ENCODE results near the gene SHBG. TPM values are rescaled to one million over a fixed set of nuclear protein-coding genes. Genes with fewer than 3 reads are reported as not detected.

SHBG gene
- total RNA-seq, 2 experiments from 2014 or later, result 0.53 TPM; not detected in 1

GRCh38 chr17:7612294-7612640 lies 17.7 kb upstream of the SHBG start:
- H3K9me2 ChIP-seq (ENCODE audit: insufficient read depth, low read length), result no peaks in the 10 kb centered on the region
- peaks cover 20% of the 10 kb centered on the region for H3K4me1 ChIP-seq (ENCODE audit: insufficient read depth, low read length, poor library complexity, severe bottlenecking)
- peak overlapping the region; percentile 42 for H3K4me2 ChIP-seq (ENCODE audit: low read length)
- H3K36me3 ChIP-seq (ENCODE audit: insufficient read depth, low read length), result peaks cover 32% of the 10 kb centered on the region
- H3K4me3 ChIP-seq (ENCODE audit: low read depth, low read length, poor library complexity, severe bottlenecking), result no peak overlapping the region
- no peaks in the 10 kb centered on the region for H3K9me3 ChIP-seq (ENCODE audit: low read length)
- TF ChIP-seq CTCF (conservative IDR thresholded peaks at IDR 0.05; ENCODE audit: low read length) (no peak), EZH2phosphoT487 (IDR thresholded peaks at IDR 0.05; ENCODE audit: borderline replicate concordance, low read depth, low read length) (no peak)
- TSS peak; percentile 50 for BruUV-seq (replicated peaks)
- ChIA-PET CTCF (ENCODE audit: unreplicated experiment) (no interaction called here), POLR2A (interaction anchor here (1.2 kb wide), 1 partner anchor 28 kb away, joined by 3 read pairs; the partner anchor contains the start of gene MPDU1)
- peaks cover 26% of the 10 kb centered on the region for H3K79me2 ChIP-seq (ENCODE audit: insufficient read depth, low read depth, low read length)
- intact Hi-C loops (cut with micrococcal nuclease; ENCODE audit: unreplicated experiment), result no loop called here
- H2AFZ ChIP-seq (ENCODE audit: low read length), result no peak overlapping the region
- no peak overlapping the region for H3K27ac ChIP-seq (ENCODE audit: low read depth, low read length, poor library complexity, severe bottlenecking)
- DNase-seq (ENCODE audit: low spot score), result no peak
- peaks cover 17% of the 10 kb centered on the region; the same call in 1 of the 2 replicates for H4K20me1 ChIP-seq (ENCODE audit: insufficient read depth, low read length)

- Histone ChIP-seq H4K20me1 (ENCODE audit: insufficient read depth, low read length) (peaks cover 17% of the 10 kb centered on the region; the same call in 1 of the 2 replicates), H2AFZ (ENCODE audit: low read length) (0 out of 2 replicates have a peak overlapping the region, but pooled peaks have one; percentile 3), H3K4me2 (ENCODE audit: low read length) (peak overlapping the region; percentile 99), H3K9me3 (ENCODE audit: low read length) (no peaks in the 10 kb centered on the region), H3K4me3 (ENCODE audit: low read depth, low read length, poor library complexity, severe bottlenecking) (peak overlapping the region; percentile 87), H3K27ac (ENCODE audit: low read depth, low read length, poor library complexity, severe bottlenecking) (peak overlapping the region; percentile 59), H3K36me3 (ENCODE audit: insufficient read depth, low read length) (peaks cover 27% of the 10 kb centered on the region), H3K4me1 (ENCODE audit: insufficient read depth, low read length, poor library complexity, severe bottlenecking) (peaks cover 20% of the 10 kb centered on the region), H3K9me2 (ENCODE audit: insufficient read depth, low read length) (no peaks in the 10 kb centered on the region), H3K79me2 (ENCODE audit: insufficient read depth, low read depth, low read length) (peaks cover 26% of the 10 kb centered on the region)
- BruUV-seq (replicated peaks), result no TSS peak
- DNase-seq (ENCODE audit: low spot score), result peak; percentile 30
- POLR2A ChIA-PET, result interaction anchor here (0.8 to 1.6 kb wide), 6 partner anchors 13 to 73 kb away, joined by 3 to 6 read pairs (median 4); partner anchors contain the start of genes CD68, MPDU1 and TP53
- intact Hi-C loops (cut with micrococcal nuclease; ENCODE audit: unreplicated experiment), result loop anchor here (1.0 kb wide), 2 partner anchors 41 to 72 kb away; no protein-coding TSS in a partner anchor
- TF ChIP-seq CTCF (conservative IDR thresholded peaks at IDR 0.05; ENCODE audit: low read length) (peak; percentile 46; the same call in 1 of the 2 replicates), EZH2phosphoT487 (IDR thresholded peaks at IDR 0.05; ENCODE audit: borderline replicate concordance, low read depth, low read length) (no peak)
- CTCF ChIA-PET (ENCODE audit: unreplicated experiment), result interaction anchor here (1.4 kb wide), 1 partner anchor 75 kb away, joined by 4 read pairs; the partner anchor contains the start of gene WRAP53
Observed at GRCh38 chr17:7613769-7614424, 16.0 kb upstream of the SHBG start.
